Upper lobe of left lung (tissue), 6 donors: ENCODE data around the gene POLA2. TPM values are rescaled to one million over a fixed set of nuclear protein-coding genes. Genes with fewer than 3 reads are reported as not detected.

ENCODE experiments used
- ATAC-seq, 2 donors: fragments of 200-7000 bp; cut with Tn5 transposase; one replicate each; pipeline ENCODE4 v1.9.1; 2022; ENCODE audit warnings: mild to moderate bottlenecking in 2 of 2, moderate library complexity in 2 of 2; ENCODE audit not compliant: low FRiP score in 2 of 2
- DNase-seq, 2 donors: peaks; one replicate each; pipeline ENCODE4 v3.0.0-alpha.2; 2019 to 2020
- H3K27ac ChIP-seq, 4 donors: fragments of 200-600 bp; sonication (generic); one replicate each; pipeline ENCODE4 v1.5.1; 2016 to 2019
- H3K27me3 ChIP-seq, 4 donors: fragments of 200-600 bp; sonication (generic); one replicate each; pipeline ENCODE4 v1.5.1; 2017 to 2019
- H3K36me3 ChIP-seq, 4 donors: fragments of 200-600 bp; sonication (generic); one replicate each; pipeline ENCODE4 v1.5.1; 2016 to 2019
- H3K4me1 ChIP-seq, 4 donors: fragments of 200-600 bp; sonication (generic); one replicate each; pipeline ENCODE4 v1.5.1; 2018 to 2019
- H3K4me3 ChIP-seq, 4 donors: fragments of 200-600 bp; sonication (generic); one replicate each; pipeline ENCODE4 v1.5.1; 2017 to 2019; ENCODE audit warnings: mild to moderate bottlenecking in 2 of 4, moderate library complexity in 1 of 4
- H3K9me3 ChIP-seq, 4 donors: fragments of 200-600 bp; sonication (generic); one replicate each; pipeline ENCODE4 v1.5.1; 2018 to 2019
- CTCF ChIP-seq, 6 experiments: fragments of 450-650 bp in 4 of 6; fragments of 200-600 bp in 2 of 6; sonication (generic) in 2 of 6; IDR thresholded peaks; one replicate each; pipeline ENCODE4 v1.5.1; 2016 to 2019; ENCODE audit warnings: antibody characterized with exemption in 6 of 6
- EP300 ChIP-seq, 4 donors: sonication (generic); formaldehyde crosslinking; IDR thresholded peaks; one replicate each; pipeline ENCODE4 v1.5.1; 2017; ENCODE audit warnings: antibody characterized with exemption in 4 of 4, control low read depth in 2 of 4
- POLR2A ChIP-seq, 4 donors: fragments of 450-650 bp; IDR thresholded peaks; one replicate each; pipeline ENCODE4 v1.5.1; 2016 to 2017; ENCODE audit warnings: antibody characterized with exemption in 4 of 4, mild to moderate bottlenecking in 2 of 4
- POLR2AphosphoS5 ChIP-seq, 2 donors: sonication (generic); formaldehyde crosslinking; IDR thresholded peaks; one replicate each; pipeline ENCODE4 v1.5.1; 2017; ENCODE audit warnings: antibody characterized with exemption in 2 of 2
- WGBS, 2 donors: methylation state at CpG; one replicate each; pipeline ENCODE4 v1.1.5; 2017 to 2018; 5-methylcytosine and 5-hydroxymethylcytosine counted together
- total RNA-seq, 6 donors: library from RNA; depleted of rRNA in 4 of 6; stranded (reverse); fragments of >200 nt in 4 of 6; gene quantifications; one replicate each; pipeline versions ENCODE4 v1.1.0 to v1.2.1, GENCODE V29; 2016 to 2021
- donor health status: DM: no; HTN: no; CAD: no; lungs with moderate emphysema.
- donor health status: DM: no; HTN: yes; CAD: no; lungs with severe emphysema.

The POLA2 gene
- total RNA-seq, 6 donors from 2014 or later = 6.0 to 19.9 (median 8.7) TPM

GRCh38 chr11:65305501-65306268 lies 43.9 kb downstream of the POLA2 start:
- WGBS, 2 donors = 68 to 69% methylated on average over 17 of the region's 17 CpGs
- no peak for TF ChIP-seq CTCF (IDR thresholded peaks at IDR 0.05)
- TF ChIP-seq POLR2A (IDR thresholded peaks at IDR 0.05) = no peak
- TF ChIP-seq POLR2AphosphoS5 (IDR thresholded peaks at IDR 0.05) = no peak
- TF ChIP-seq EP300 (IDR thresholded peaks at IDR 0.05) = no peak
- H3K27me3 ChIP-seq = no peaks in the 10 kb centered on the region
- H3K4me1 ChIP-seq = peaks cover 39 to 56% (median 43%) of the 10 kb centered on the region in 4 donors
- ATAC-seq = no peak
- H3K9me3 ChIP-seq = no peaks in the 10 kb centered on the region
- H3K27ac ChIP-seq = peak overlapping the region in 2 of 4 donors; percentile 18 to 40
- peaks cover 0 to 6% (median 0%) of the 10 kb centered on the region in 4 donors for H3K36me3 ChIP-seq
- no peak overlapping the region for H3K4me3 ChIP-seq
- peak in 1 of 2 donors; percentile 52 for DNase-seq

- WGBS, 2 donors = 86 to 89% methylated on average over 6 of the region's 6 CpGs
Measured at GRCh38 chr11:65307298-65308229, 45.8 kb downstream of the POLA2 start.

GRCh38 chr11:65308281-65308891 lies 46.6 kb downstream of the POLA2 start:
- Histone ChIP-seq H3K27ac (peak overlapping the region; percentile 27 to 75 (median 69)), H3K9me3 (no peaks in the 10 kb centered on the region), H3K4me1 (peaks cover 41 to 52% (median 49%) of the 10 kb centered on the region in 4 donors), H3K27me3 (no peaks in the 10 kb centered on the region), H3K4me3 (no peak overlapping the region), H3K36me3 (peaks cover 0 to 6% (median 0%) of the 10 kb centered on the region in 4 donors)
- WGBS, 2 donors = 2 to 8% methylated on average over 5 to 7 of the region's 7 CpGs
- DNase-seq (peak; percentile 32 to 64), ATAC-seq (peak; percentile 37 to 52)
- no peak for TF ChIP-seq POLR2A (IDR thresholded peaks at IDR 0.05)
- peak in 1 of 4 donors; percentile 23 for TF ChIP-seq EP300 (IDR thresholded peaks at IDR 0.05)
- TF ChIP-seq POLR2AphosphoS5 (IDR thresholded peaks at IDR 0.05) = peak; percentile 37 to 40
- peak in 1 of 6 experiments; percentile 15 for TF ChIP-seq CTCF (IDR thresholded peaks at IDR 0.05)

More at GRCh38 chr11:65307298-65308229, 45.8 kb downstream of the POLA2 start:
- Histone ChIP-seq H3K27ac (peak overlapping the region; percentile 27 to 75 (median 69)), H3K4me3 (no peak overlapping the region), H3K9me3 (no peaks in the 10 kb centered on the region), H3K36me3 (peaks cover 0 to 6% (median 0%) of the 10 kb centered on the region in 4 donors), H3K27me3 (no peaks in the 10 kb centered on the region), H3K4me1 (peaks cover 41 to 52% (median 45%) of the 10 kb centered on the region in 4 donors)
- no peak for DNase-seq
- ATAC-seq = no peak
- TF ChIP-seq POLR2A (IDR thresholded peaks at IDR 0.05) (no peak), POLR2AphosphoS5 (IDR thresholded peaks at IDR 0.05) (no peak)

GRCh38 chr11:65309006-65309405 lies 47.2 kb downstream of the POLA2 start:
- 63 to 66% methylated on average over 5 of the region's 5 CpGs for WGBS, 2 donors
- peaks cover 0 to 6% (median 0%) of the 10 kb centered on the region in 4 donors for H3K36me3 ChIP-seq
- H3K9me3 ChIP-seq = no peaks in the 10 kb centered on the region
- H3K27me3 ChIP-seq = no peaks in the 10 kb centered on the region
- H3K27ac ChIP-seq = peak overlapping the region; percentile 21 to 75 (median 69)
- DNase-seq = no peak
- peaks cover 47 to 57% (median 55%) of the 10 kb centered on the region in 4 donors for H3K4me1 ChIP-seq
- H3K4me3 ChIP-seq = no peak overlapping the region
- ATAC-seq = peak in 1 of 2 donors; percentile 24
- TF ChIP-seq EP300 (IDR thresholded peaks at IDR 0.05) = no peak
- no peak for TF ChIP-seq CTCF (IDR thresholded peaks at IDR 0.05)
- TF ChIP-seq POLR2AphosphoS5 (IDR thresholded peaks at IDR 0.05) = no peak
- TF ChIP-seq POLR2A (IDR thresholded peaks at IDR 0.05) = no peak
